GM19351 (cell line): ENCODE data around the gene SQOR.

Source experiments
- ATAC-seq: cut with Tn5 transposase; IDR thresholded peaks from one replicate; pipeline ENCODE4 v1.9.1; 2021; ENCODE audit warnings: mild to moderate bottlenecking, moderate library complexity; ENCODE audit not compliant: unreplicated experiment

Gene SQOR

DNA sequence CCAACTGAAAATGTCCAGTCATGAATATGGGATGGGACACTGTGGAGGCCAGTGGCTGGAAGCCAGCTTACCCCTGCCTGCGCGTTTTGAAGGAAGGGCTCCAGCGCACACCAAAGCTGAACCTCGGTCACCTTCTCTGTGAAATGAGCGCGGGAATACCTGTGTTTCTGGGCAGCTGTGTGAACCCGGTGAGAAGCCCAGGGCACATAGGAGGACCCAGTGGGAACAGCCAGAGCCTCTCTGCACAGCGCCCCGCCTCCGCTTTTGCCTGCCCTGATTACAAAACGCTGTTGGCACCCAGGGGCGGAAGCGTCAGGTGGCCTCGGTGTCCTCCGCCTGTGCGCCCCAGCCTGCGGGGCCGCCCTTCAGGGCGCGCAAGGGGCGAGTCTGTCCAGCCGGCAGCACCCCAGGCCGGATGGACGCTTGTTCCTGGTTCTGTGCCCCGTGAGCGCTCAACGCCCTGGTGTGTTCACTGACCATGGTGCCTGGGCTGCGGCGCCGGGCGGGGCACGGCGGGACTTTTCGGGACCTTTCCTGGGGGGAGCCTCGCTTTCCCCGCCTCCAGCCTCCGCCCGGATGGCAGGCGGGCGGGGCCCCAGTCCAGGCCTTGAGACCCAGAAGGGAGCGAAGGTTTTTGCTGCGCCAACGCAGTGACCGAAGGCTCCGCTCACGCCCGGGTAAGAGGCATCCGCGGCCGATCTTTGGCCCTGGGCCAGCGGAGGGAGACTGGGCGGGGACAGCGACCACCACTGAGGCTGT, at the start of gene SQOR:
TSS of gene SQOR (plus strand) at position 598 of the 759 bp plus-strand sequence. CDS start 23,895 bp downstream, outside the sequence.
- peak; percentile 71 for ATAC-seq

GRCh38 chr15:45585069-45585791, 49.6 kb upstream of the SQOR start:
- ATAC-seq: no peak

GRCh38 chr15:45586125-45586524, 48.7 kb upstream of the SQOR start:
- ATAC-seq: no peak

DNA sequence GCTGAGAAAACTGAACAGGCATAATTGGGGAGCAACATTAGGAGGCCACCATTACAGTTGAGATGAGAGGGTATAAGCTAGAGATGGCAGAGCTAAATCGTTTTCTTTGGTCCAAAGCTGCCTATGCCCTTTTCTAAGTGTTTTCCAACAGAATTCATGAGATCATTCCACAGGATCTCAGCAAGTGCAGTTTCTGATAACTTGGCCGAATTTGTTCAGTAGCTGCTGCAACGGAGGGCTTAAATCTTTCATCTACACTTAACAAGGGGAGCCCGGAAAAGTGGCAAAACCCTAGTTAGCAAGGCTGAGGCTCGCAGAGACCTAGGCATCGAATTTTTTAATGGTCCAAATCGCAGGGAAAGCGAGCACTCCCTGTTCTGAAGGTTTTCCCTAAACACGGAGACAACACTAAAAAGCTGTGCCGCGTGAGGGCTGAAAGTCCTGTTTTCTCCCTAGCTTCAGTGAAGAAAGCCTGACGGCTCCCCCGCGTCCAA, 48.2 kb upstream of the SQOR start:
- ATAC-seq: no peak

DNA sequence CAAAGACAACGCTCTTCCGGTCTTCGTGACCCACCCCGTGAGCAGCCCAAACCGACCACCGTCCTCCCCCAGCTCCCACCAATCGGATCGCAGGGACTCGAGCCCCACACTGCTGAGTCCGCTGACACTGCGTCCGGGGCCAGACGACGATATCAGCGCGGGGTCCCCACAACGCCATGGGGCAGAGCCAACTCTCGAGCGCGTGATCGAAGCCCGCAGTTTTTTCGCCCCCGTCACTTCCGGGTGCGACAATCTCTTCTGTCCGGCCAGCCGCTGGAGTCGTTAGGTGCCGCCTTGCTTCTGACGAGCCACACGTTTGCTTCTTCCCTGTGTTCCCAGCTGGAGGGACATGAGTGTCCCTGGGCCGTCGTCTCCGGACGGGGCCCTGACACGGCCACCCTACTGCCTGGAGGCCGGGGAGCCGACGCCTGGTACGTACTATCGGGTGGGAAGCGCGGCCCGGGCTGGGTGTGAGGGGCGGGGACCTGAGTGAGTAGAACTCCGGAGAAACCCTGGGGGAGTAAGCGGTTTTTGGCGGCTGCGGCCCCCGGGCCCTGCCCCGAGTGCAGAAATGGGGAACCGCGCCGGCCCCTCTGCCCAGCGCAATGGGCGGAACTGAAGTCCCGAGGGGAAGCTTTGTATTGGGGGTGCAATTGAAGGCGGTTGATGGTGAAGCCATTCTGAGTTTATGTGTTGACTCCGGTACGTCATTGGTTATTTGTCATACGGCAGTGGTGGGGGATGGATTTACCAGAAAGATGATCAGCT, 47.5 kb upstream of the SQOR start, which contains the start of gene BLOC1S6:
TSS of gene BLOC1S6 (plus strand) at position 285 of the 768 bp plus-strand sequence. CDS start at position 350, 65 bp downstream.
- ATAC-seq: peak; percentile 78

GRCh38 chr15:45587863-45588170, 47.0 kb upstream of the SQOR start:
- ATAC-seq: no peak

DNA sequence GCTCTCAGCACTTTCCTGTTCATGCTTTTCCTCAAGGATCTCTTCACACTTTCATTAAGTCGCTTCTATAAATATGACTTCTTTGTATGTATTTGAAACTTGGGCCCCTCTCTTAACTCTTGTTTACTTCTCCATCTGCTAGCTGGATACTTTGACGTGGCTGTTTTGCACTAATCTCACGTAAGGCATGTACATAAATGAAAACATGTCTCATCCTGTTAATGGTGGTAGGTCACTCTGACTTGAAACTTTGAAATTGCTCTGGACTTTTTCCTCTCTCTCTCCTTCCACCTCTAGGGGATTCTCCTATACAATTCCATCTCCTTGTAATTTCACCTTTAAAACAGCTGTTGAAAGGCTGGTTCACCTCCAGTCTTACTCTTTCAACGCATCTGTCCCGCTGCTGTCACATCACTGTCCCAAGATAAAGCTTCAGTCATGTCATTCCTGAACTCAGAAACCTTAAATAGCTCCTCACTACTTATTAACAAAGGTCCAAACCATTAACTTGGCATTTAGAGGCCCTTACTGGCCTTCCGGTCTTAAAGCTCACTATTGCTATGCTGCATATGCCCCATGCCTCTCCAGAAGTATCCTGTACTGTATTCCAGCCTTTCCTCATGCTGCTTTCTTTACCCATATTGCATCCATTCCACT, 46.5 kb upstream of the SQOR start:
- ATAC-seq: no peak

DNA sequence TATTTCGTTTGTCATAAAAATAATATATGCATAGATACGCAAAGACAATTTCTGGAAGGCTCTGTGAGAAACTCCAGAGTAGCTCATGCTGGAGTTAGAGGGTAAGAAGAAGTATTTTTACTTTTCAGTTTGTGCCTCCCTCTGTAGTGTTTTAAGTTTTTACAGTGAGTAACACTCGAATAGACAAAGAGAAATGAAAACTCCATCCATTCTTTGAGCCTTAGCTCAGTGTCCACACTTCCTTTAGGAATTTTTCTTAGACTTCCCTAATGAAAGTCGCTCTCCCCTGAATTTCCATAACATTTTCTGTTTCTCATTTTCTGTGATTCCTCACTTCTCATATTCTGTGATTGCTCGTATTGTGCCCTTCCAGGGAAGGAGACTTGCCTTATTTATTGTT, 45.6 kb upstream of the SQOR start:
- no peak for ATAC-seq

DNA sequence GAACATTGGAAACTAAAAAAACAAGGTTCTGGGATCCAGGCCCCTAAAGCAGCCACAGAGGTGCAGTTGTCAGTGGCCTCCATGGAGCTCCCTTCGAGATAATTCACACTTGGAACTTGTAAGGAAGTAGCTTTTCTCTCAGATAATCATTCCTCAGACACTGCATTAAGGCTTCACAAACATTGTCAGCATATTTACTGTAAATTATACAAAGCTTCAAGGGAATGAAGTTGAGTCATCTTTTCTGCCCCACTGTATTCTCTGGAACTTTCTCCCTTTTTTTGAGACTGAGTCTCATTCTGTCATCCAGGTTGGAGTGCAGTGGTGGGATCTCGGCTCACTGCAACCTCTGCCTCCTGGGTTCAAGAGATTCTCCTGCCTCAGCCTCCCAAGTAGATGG, 40.5 kb upstream of the SQOR start:
- no peak for ATAC-seq

DNA sequence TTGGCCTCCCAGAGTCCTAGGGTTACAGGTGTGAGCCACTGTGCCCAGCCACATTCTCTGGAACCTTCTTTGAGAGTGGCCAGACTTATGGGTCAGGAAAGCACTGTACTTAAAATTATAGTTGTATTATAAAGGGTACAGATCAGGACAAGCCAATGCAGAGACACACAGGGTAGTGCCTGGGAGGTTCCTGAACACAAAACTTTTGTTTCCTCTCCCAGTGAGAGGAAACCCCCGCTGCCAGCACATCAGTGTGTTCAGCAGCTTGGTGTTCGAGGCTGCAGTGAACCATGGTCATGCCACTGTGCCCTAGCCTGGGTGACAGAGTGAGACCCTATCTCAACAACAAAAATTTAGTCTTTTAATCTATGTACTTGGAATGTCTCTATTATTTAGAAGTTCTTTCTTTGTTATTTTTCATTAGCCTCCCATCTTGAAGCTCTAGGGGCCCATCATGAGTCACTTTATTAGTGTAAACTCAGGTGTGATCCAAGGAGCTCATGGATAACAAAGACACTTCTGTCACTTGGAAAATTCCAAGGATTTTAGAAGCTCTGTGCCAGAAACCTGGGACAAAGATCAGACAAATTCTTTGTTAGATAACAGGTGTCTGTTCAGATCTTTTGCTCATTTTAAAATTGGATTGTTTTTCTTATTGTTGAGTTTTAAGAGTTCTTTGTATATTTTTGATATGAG, 39.8 kb upstream of the SQOR start:
- no peak for ATAC-seq

GRCh38 chr15:45603881-45604280, 30.9 kb upstream of the SQOR start:
- no peak for ATAC-seq

DNA sequence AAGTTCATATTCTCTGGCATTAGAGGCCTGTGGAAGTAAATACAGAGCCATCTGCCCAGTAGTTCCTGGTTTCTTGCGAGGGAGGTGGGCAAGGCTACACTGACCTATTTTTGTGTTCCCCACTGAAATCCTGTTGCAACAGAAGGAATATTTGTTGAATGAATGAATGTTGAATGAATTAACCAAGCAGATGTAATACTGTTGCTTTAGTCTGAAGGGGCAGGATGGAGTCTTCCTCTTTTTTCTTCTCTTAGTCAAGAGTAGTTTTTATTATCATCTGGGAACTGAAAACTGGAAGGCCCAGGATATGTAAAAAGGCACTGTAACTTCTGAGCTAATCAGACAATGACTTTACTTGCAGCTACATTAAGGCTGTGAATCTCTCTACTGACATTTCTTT, 30.5 kb upstream of the SQOR start:
- ATAC-seq: no peak

GRCh38 chr15:45606413-45606812, 28.4 kb upstream of the SQOR start:
- no peak for ATAC-seq

- no peak for ATAC-seq
Measured at GRCh38 chr15:45606841-45607240, 28.0 kb upstream of the SQOR start.

GRCh38 chr15:45611305-45611704, 23.5 kb upstream of the SQOR start:
- ATAC-seq: no peak

GRCh38 chr15:45612790-45613415, 21.9 kb upstream of the SQOR start:
- no peak for ATAC-seq

DNA sequence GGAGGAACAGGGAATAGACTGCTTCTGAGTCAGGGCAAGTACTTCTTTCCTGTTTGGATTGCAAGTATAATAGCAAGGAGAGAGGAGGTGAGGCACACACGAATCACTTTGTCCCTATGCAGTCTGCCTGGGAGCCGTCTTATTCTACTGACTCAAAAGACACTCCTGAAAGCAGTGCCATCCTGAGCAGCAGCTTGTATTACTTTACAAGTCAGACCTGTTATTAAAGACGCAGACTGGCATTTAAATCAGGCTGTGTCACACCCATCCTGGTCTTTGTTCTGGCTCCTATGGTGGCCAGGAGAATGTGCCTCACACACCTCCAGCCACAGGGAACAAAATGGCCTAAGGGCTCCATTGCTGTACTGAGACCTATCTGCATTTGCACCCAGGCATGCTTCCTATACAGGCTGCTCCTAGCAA, 17.9 kb upstream of the SQOR start:
- ATAC-seq: no peak

DNA sequence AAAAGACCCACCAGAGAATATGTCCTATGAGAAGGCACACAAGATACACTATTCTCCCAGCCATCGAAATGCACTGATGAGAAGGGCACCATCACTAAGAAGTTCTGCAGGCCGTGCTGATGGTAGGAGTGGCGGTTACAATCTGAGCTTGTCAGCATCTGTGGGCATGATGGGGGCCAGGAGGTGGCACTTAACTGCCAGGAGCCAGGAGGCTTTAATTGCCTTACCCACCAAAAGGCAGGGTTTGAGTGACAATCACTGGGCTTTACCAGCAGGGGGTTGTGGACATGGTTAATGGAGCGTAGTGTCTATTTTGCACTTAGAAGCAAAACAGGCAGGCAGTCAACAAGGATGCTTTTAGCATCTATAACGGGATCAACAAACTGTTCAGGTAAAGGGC, 16.0 kb upstream of the SQOR start:
- ATAC-seq: no peak

- no peak for ATAC-seq
Measured at GRCh38 chr15:45628136-45628535, 6.7 kb upstream of the SQOR start.
